Mesodermal cell (in vitro differentiated cells): ENCODE results near the gene POU6F1. TPM values are rescaled to one million over a fixed set of nuclear protein-coding genes. Genes with fewer than 3 reads are reported as not detected.
A peak's percentile ranks its signal among the peaks of the same experiment; 100 is the strongest.
"Not testable (repeated sequence)": the region's sequence is repeated elsewhere in the genome, so short reads cannot be mapped to it uniquely, and the experiment has no call there.

Source experiments
- H3K27ac ChIP-seq: 2 replicates; pipeline ENCODE4 v1.7.0; 2013; ENCODE audit warnings: mild to moderate bottlenecking, low read depth, low read length, moderate library complexity; ENCODE audit not compliant: severe bottlenecking
- H3K36me3 ChIP-seq: 2 replicates; pipeline ENCODE4 v1.7.1; 2013; ENCODE audit warnings: mild to moderate bottlenecking, low read length, moderate library complexity; ENCODE audit not compliant: control insufficient read depth, insufficient read depth
- H3K4me1 ChIP-seq: one replicate; pipeline ENCODE4 v1.7.1; 2013; ENCODE audit warnings: mild to moderate bottlenecking, low read length; ENCODE audit not compliant: insufficient read depth, control insufficient read depth, poor library complexity, severe bottlenecking
- H3K4me3 ChIP-seq: 2 replicates; pipeline ENCODE4 v1.7.0; 2013; ENCODE audit warnings: low read length, control low read depth, mild to moderate bottlenecking; ENCODE audit not compliant: insufficient read depth, poor library complexity, severe bottlenecking; ENCODE audit errors: extremely low read depth
- H3K9me3 ChIP-seq: 2 replicates; pipeline ENCODE4 v1.7.1; 2013; ENCODE audit warnings: mild to moderate bottlenecking, low read length, moderate library complexity; ENCODE audit not compliant: control insufficient read depth
- WGBS, 2 experiments: methylation state at CpG; one replicate each; pipeline ENCODE4 v1.1.5; 2013; ENCODE audit warnings: missing lambda C conversion rate in 2 of 2; ENCODE audit not compliant: insufficient coverage in 2 of 2; 5-methylcytosine and 5-hydroxymethylcytosine counted together
- polyA plus RNA-seq, 2 experiments: library from polyadenylated mRNA; stranded (reverse); fragments of 50-300 nt; gene quantifications; one replicate each; pipeline ENCODE4 v1.2.3, GENCODE V29; 2013

The POU6F1 gene
- 8.6 TPM for polyA plus RNA-seq (2013, experiment 1 of 2)
- 4.8 TPM for polyA plus RNA-seq (2013, experiment 2 of 2)

- Histone ChIP-seq H3K36me3 (no peaks in the 10 kb centered on the region), H3K4me1 (peaks cover 9% of the 10 kb centered on the region), H3K4me3 (peak within 1 kb of the TSS; percentile 64), H3K9me3 (no peaks in the 10 kb centered on the region), H3K27ac (peak within 1 kb of the TSS; percentile 76)
- 5 to 13% methylated on average over 17 to 21 of the region's 35 CpGs for WGBS, 2 experiments
These were observed at the start of gene POU6F1 for GRCh38 chr12:51217968-51218606. POU6F1 (minus strand) TSS chr12:51218062; CDS start chr12:51206836, 11,226 bp downstream.

GRCh38 chr12:51265024-51265423 lies 47.2 kb upstream of the POU6F1 start:
- no peak overlapping the region for H3K27ac ChIP-seq
- H3K36me3 ChIP-seq, result no peaks in the 10 kb centered on the region
- H3K4me1 ChIP-seq, result no peaks in the 10 kb centered on the region
- H3K4me3 ChIP-seq, result no peak overlapping the region
- H3K9me3 ChIP-seq, result no peaks in the 10 kb centered on the region

GRCh38 chr12:51264297-51264696 lies 46.4 kb upstream of the POU6F1 start:
- H3K36me3 ChIP-seq, result no peaks in the 10 kb centered on the region

GRCh38 chr12:51263341-51263740 lies 45.5 kb upstream of the POU6F1 start:
- H3K4me3 ChIP-seq, result no peak overlapping the region
- no peaks in the 10 kb centered on the region for H3K36me3 ChIP-seq
- H3K27ac ChIP-seq, result no peak overlapping the region
- 95 to 100% methylated on average over 2 of the region's 3 CpGs for WGBS, 2 experiments
- no peaks in the 10 kb centered on the region for H3K9me3 ChIP-seq
- no peaks in the 10 kb centered on the region for H3K4me1 ChIP-seq

More at GRCh38 chr12:51264297-51264696, 46.4 kb upstream of the POU6F1 start:
- Histone ChIP-seq H3K4me1 (no peaks in the 10 kb centered on the region), H3K27ac (no peak overlapping the region), H3K9me3 (no peaks in the 10 kb centered on the region), H3K4me3 (no peak overlapping the region)
- WGBS, 2 experiments, result 95% methylated on average over 3 of the region's 5 CpGs; no CpG with 5 or more reads in 1 of the 2 experiments

GRCh38 chr12:51262758-51263177 lies 44.9 kb upstream of the POU6F1 start:
- WGBS, 2 experiments, result 61 to 73% methylated on average over 6 to 7 of the region's 7 CpGs
- no peaks in the 10 kb centered on the region for H3K9me3 ChIP-seq
- H3K4me1 ChIP-seq, result no peaks in the 10 kb centered on the region

GRCh38 chr12:51259600-51259999 lies 41.7 kb upstream of the POU6F1 start:
- WGBS, 2 experiments, result 89 to 100% methylated on average over 1 of the region's 1 CpG
- not testable (repeated sequence) for H3K4me1 ChIP-seq

More at GRCh38 chr12:51262758-51263177, 44.9 kb upstream of the POU6F1 start:
- H3K36me3 ChIP-seq, result no peaks in the 10 kb centered on the region
- H3K27ac ChIP-seq, result no peak overlapping the region
- no peak overlapping the region for H3K4me3 ChIP-seq

GRCh38 chr12:51254536-51254935 lies 36.7 kb upstream of the POU6F1 start:
- Histone ChIP-seq H3K4me1 (no peaks in the 10 kb centered on the region), H3K4me3 (no peak overlapping the region), H3K27ac (no peak overlapping the region), H3K9me3 (no peaks in the 10 kb centered on the region), H3K36me3 (no peaks in the 10 kb centered on the region)
- WGBS, 2 experiments, result 94 to 95% methylated on average over 3 to 4 of the region's 4 CpGs

More at GRCh38 chr12:51259600-51259999, 41.7 kb upstream of the POU6F1 start:
- not testable (repeated sequence) for H3K9me3 ChIP-seq, H3K27ac ChIP-seq, H3K36me3 ChIP-seq, H3K4me3 ChIP-seq

GRCh38 chr12:51253276-51253675 lies 35.4 kb upstream of the POU6F1 start:
- no CpG with 5 or more reads among the region's 1 CpG for WGBS, 2 experiments
- Histone ChIP-seq H3K27ac (no peak overlapping the region), H3K9me3 (no peaks in the 10 kb centered on the region), H3K4me1 (no peaks in the 10 kb centered on the region), H3K36me3 (no peaks in the 10 kb centered on the region), H3K4me3 (no peak overlapping the region)

GRCh38 chr12:51247523-51248206 lies 29.8 kb upstream of the POU6F1 start:
- Histone ChIP-seq H3K9me3 (no peaks in the 10 kb centered on the region), H3K4me3 (no peak overlapping the region), H3K4me1 (peaks cover 24% of the 10 kb centered on the region), H3K27ac (no peak overlapping the region), H3K36me3 (peaks cover 19% of the 10 kb centered on the region)
- WGBS, 2 experiments, result 82 to 85% methylated on average over 7 to 10 of the region's 14 CpGs

GRCh38 chr12:51246254-51246853 lies 28.5 kb upstream of the POU6F1 start:
- Histone ChIP-seq H3K4me1 (peaks cover 24% of the 10 kb centered on the region), H3K9me3 (no peaks in the 10 kb centered on the region), H3K4me3 (no peak overlapping the region), H3K36me3 (peaks cover 32% of the 10 kb centered on the region), H3K27ac (peak overlapping the region; percentile 47)
- 20 to 35% methylated on average over 1 to 4 of the region's 7 CpGs for WGBS, 2 experiments
